ENCODE data around the gene MAN1A2. TPM values are rescaled to one million over a fixed set of nuclear protein-coding genes. Genes with fewer than 3 reads are reported as not detected.
"Not testable (repeated sequence)": the region's sequence is repeated elsewhere in the genome, so short reads cannot be mapped to it uniquely, and the experiment has no call there.

MAN1A2 gene
- total RNA-seq, 6 experiments from 2014 or later: 38.0 to 45.1 (median 40.7) TPM

GRCh38 chr1:117324357-117324756, 42.9 kb upstream of the MAN1A2 start:
- no peak for TF ChIP-seq CTCF (IDR thresholded peaks at IDR 0.05)
- Mint-ChIP-seq H3K27ac (no peak overlapping the region), H3K27me3 (ENCODE audit: insufficient read depth) (peaks cover 26% of the 10 kb centered on the region), H3K4me3 (no peak overlapping the region), H3K9me3 (no peaks in the 10 kb centered on the region), H3K36me3 (ENCODE audit: low read depth) (no peaks in the 10 kb centered on the region), H3K4me1 (ENCODE audit: low read depth) (no peaks in the 10 kb centered on the region)
- no peak for DNase-seq

GRCh38 chr1:117326035-117326434, 41.2 kb upstream of the MAN1A2 start:
- H3K9me3 Mint-ChIP-seq; DNase-seq; H3K4me3 Mint-ChIP-seq; H3K27ac Mint-ChIP-seq; H3K4me1 Mint-ChIP-seq (ENCODE audit: low read depth); H3K36me3 Mint-ChIP-seq (ENCODE audit: low read depth): not testable (repeated sequence)
- peaks cover 26% of the 10 kb centered on the region for H3K27me3 Mint-ChIP-seq (ENCODE audit: insufficient read depth)

DNA sequence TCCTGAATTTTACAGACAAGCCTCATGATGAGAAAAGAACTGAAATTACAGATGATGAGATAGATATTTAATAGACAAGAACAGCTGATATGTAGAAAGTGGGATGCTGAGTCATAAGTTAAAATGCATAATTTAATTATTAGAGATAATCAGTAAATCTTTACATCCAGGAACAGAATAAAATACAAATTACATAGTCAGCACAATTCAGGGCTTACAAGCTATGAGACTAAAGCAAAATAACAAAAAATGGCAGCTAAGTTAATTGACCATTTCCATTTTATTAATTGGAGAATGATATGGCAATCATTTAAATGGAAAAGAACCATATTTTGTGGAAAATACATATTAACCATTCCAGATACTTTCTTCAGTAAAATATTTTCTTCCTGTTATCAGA, 40.2 kb upstream of the MAN1A2 start:
- peaks cover 23% of the 10 kb centered on the region for H3K27me3 Mint-ChIP-seq (ENCODE audit: insufficient read depth)
- H3K4me1 Mint-ChIP-seq (ENCODE audit: low read depth): no peaks in the 10 kb centered on the region
- H3K9me3 Mint-ChIP-seq: no peaks in the 10 kb centered on the region
- no peak for TF ChIP-seq CTCF (IDR thresholded peaks at IDR 0.05)
- no peak overlapping the region for H3K27ac Mint-ChIP-seq
- no peak for DNase-seq
- H3K36me3 Mint-ChIP-seq (ENCODE audit: low read depth): no peaks in the 10 kb centered on the region
- no peak overlapping the region for H3K4me3 Mint-ChIP-seq

GRCh38 chr1:117335376-117336086, 31.7 kb upstream of the MAN1A2 start:
- Mint-ChIP-seq H3K9me3 (no peaks in the 10 kb centered on the region), H3K27me3 (ENCODE audit: insufficient read depth) (peaks cover 14% of the 10 kb centered on the region), H3K36me3 (ENCODE audit: low read depth) (no peaks in the 10 kb centered on the region), H3K4me1 (ENCODE audit: low read depth) (peaks cover 9% of the 10 kb centered on the region; the same call in 1 of the 2 replicates), H3K27ac (no peak overlapping the region), H3K4me3 (no peak overlapping the region)
- no peak for TF ChIP-seq CTCF (IDR thresholded peaks at IDR 0.05)
- no peak for DNase-seq

GRCh38 chr1:117336088-117336817, 31.0 kb upstream of the MAN1A2 start:
- H3K4me1 Mint-ChIP-seq (ENCODE audit: low read depth): peaks cover 9% of the 10 kb centered on the region; the same call in 1 of the 2 replicates
- H3K9me3 Mint-ChIP-seq: no peaks in the 10 kb centered on the region
- TF ChIP-seq CTCF (IDR thresholded peaks at IDR 0.05): no peak
- H3K4me3 Mint-ChIP-seq: no peak overlapping the region
- no peak overlapping the region for H3K27ac Mint-ChIP-seq
- H3K27me3 Mint-ChIP-seq (ENCODE audit: insufficient read depth): peaks cover 11% of the 10 kb centered on the region
- DNase-seq: no peak
- H3K36me3 Mint-ChIP-seq (ENCODE audit: low read depth): no peaks in the 10 kb centered on the region
